GM12878 (cell line): Measurements from ENCODE around the gene ITGBL1. TPM values are rescaled to one million over a fixed set of nuclear protein-coding genes. Genes with fewer than 3 reads are reported as not detected.

ENCODE experiments used
- ATAC-seq: fragments of 200-7000 bp; cut with Tn5 transposase; 3 replicates; pipeline ENCODE4 v1.9.1; 2020; ENCODE audit warnings: mild to moderate bottlenecking, moderate library complexity
- BruUV-seq: library from RNA; stranded (reverse); fragments of 400-500 nt; replicated peaks from 2 replicates; lab custom pipeline; 2021; lab: Mats Ljungman, UMichigan
- CTCF ChIA-PET: fragments of 300-600 bp; sonication (Branson Sonifier 250); formaldehyde crosslinking; extraction: SDS; loops from one replicate; lab custom pipeline; 2021; ENCODE audit warnings: inconsistent platforms; lab: Yijun Ruan, JAX
- POLR2A ChIA-PET: fragments of 350-600 bp; formaldehyde crosslinking; extraction: SDS; loops from one replicate; lab custom pipeline; 2021; ENCODE audit warnings: inconsistent platforms; lab: Charles Lee
- RAD21 ChIA-PET: fragments of 300-600 bp; sonication (Branson Sonifier 250); formaldehyde crosslinking; loops from one replicate; lab custom pipeline; 2023; ENCODE audit warnings: antibody characterized with exemption; ENCODE audit not compliant: unreplicated experiment; lab: Charles Lee
- SMC1A ChIA-PET: fragments of 300-600 bp; sonication (Branson Sonifier 250); formaldehyde crosslinking; loops from one replicate; lab custom pipeline; 2023; ENCODE audit not compliant: unreplicated experiment, uncharacterized antibody; lab: Charles Lee
- DNase-seq: peaks from one replicate; pipeline ENCODE4 v3.0.0-alpha.2; 2011; ENCODE audit warnings: low read depth, low spot score
- FAIRE-seq: peaks from 3 replicates; lab custom pipeline; 2011; peaks lifted over from hg19 to GRCh38; lab: Jason Lieb, UNC
- H2AFZ ChIP-seq: 2 replicates; pipeline ENCODE4 v1.6.0; 2011; ENCODE audit warnings: low read depth, low read length, control low read depth; ENCODE audit not compliant: control insufficient read depth
- H3K27ac ChIP-seq: 2 replicates; pipeline ENCODE4 v1.5.1; 2011; ENCODE audit warnings: control low read depth; ENCODE audit not compliant: control insufficient read depth, insufficient read depth
- H3K27me3 ChIP-seq, 2 experiments: replicated peaks in 1 of 2; 2 replicates each; pipeline versions ENCODE4 v1.6.0 to v1.6.1; 2011; ENCODE audit warnings: low read length in 1 of 2; ENCODE audit not compliant: control insufficient read depth in 2 of 2, insufficient read depth in 2 of 2
- H3K36me3 ChIP-seq, 2 experiments: 2 replicates each; pipeline ENCODE4 v1.5.1; 2011; ENCODE audit warnings: low read length in 1 of 2; ENCODE audit not compliant: control insufficient read depth in 2 of 2, insufficient read depth in 2 of 2
- H3K4me1 ChIP-seq: 2 replicates; pipeline ENCODE4 v1.6.1; 2011; ENCODE audit warnings: mild to moderate bottlenecking, low read length, moderate library complexity, mixed read lengths; ENCODE audit not compliant: control insufficient read depth, insufficient read depth
- H3K4me2 ChIP-seq: 2 replicates; pipeline ENCODE4 v1.6.0; 2011; ENCODE audit warnings: control low read depth; ENCODE audit not compliant: control insufficient read depth, insufficient read depth
- H3K4me3 ChIP-seq: fragments of 200-600 bp; sonication (generic); 2 replicates; pipeline ENCODE4 v1.5.1; 2016
- H3K79me2 ChIP-seq: 2 replicates; pipeline ENCODE4 v1.6.0; 2011; ENCODE audit warnings: low read length; ENCODE audit not compliant: control insufficient read depth, insufficient read depth
- H3K9ac ChIP-seq: 2 replicates; pipeline ENCODE4 v1.8.0; 2011; ENCODE audit warnings: low read length, control low read depth, mixed read lengths; ENCODE audit not compliant: control insufficient read depth, insufficient read depth
- H3K9me3 ChIP-seq: replicated peaks from 3 replicates; pipeline ENCODE4 v1.5.1; 2011; ENCODE audit warnings: mild to moderate bottlenecking, low read length; ENCODE audit not compliant: control insufficient read depth, insufficient read depth
- H4K20me1 ChIP-seq: 2 replicates; pipeline ENCODE4 v1.6.0; 2011; ENCODE audit not compliant: control insufficient read depth, insufficient read depth
- BCL3 ChIP-seq: IDR thresholded peaks from 2 replicates; pipeline ENCODE4 v1.6.1; 2011; ENCODE audit warnings: borderline replicate concordance, low read depth, mild to moderate bottlenecking, moderate library complexity, low read length; ENCODE audit not compliant: insufficient read depth, poor library complexity, severe bottlenecking
- CEBPZ ChIP-seq: fragments of 150-350 bp; IDR thresholded peaks from 2 replicates; pipeline ENCODE4 v1.6.1; 2016; ENCODE audit warnings: low read depth, low read length
- CHD1 ChIP-seq: IDR thresholded peaks from 2 replicates; pipeline ENCODE4 v1.6.1; 2012; ENCODE audit warnings: low read depth, low read length, improper control_type of control experiment
- CREM ChIP-seq: IDR thresholded peaks from 2 replicates; pipeline ENCODE4 v1.6.1; 2014; ENCODE audit warnings: antibody characterized with exemption, low read depth
- FOXM1 ChIP-seq: IDR thresholded peaks from 2 replicates; pipeline ENCODE4 v1.6.1; 2012; ENCODE audit warnings: low read depth, mild to moderate bottlenecking, inconsistent platforms, low read length, moderate library complexity
- HDAC2 ChIP-seq: fragments of 200-600 bp; sonication (generic); IDR thresholded peaks from 2 replicates; pipeline ENCODE4 v1.6.1; 2017
- HDAC6 ChIP-seq: fragments of 200-600 bp; sonication (generic); IDR thresholded peaks from one replicate; pipeline ENCODE4 v1.8.0; 2017; ENCODE audit warnings: antibody characterized with exemption; ENCODE audit not compliant: unreplicated experiment
- IRF4 ChIP-seq: IDR thresholded peaks from 2 replicates; pipeline ENCODE4 v1.6.1; 2011; ENCODE audit warnings: low read depth, low read length
- MYC ChIP-seq: IDR thresholded peaks from 2 replicates; pipeline ENCODE4 v1.6.1; 2011; ENCODE audit warnings: mild to moderate bottlenecking, low read length, moderate library complexity, inconsistent platforms; ENCODE audit not compliant: insufficient read depth, insufficient replicate concordance, insufficient read length, severe bottlenecking
- POLR2AphosphoS5 ChIP-seq: IDR thresholded peaks from 2 replicates; pipeline ENCODE4 v1.6.1; 2011; ENCODE audit warnings: mild to moderate bottlenecking, low read length, inconsistent platforms
- SIX5 ChIP-seq: IDR thresholded peaks from 2 replicates; pipeline ENCODE4 v1.6.1; 2011; ENCODE audit warnings: mild to moderate bottlenecking, low read depth, low read length, moderate library complexity; ENCODE audit not compliant: severe bottlenecking
- SMC3 ChIP-seq: IDR thresholded peaks from 2 replicates; pipeline ENCODE4 v1.6.1; 2011; ENCODE audit warnings: low read length, improper control_type of control experiment, borderline replicate concordance
- TARDBP ChIP-seq: IDR thresholded peaks from 2 replicates; pipeline ENCODE4 v1.6.1; 2016; ENCODE audit warnings: borderline replicate concordance
- WGBS: methylation state at CpG from one replicate; pipeline ENCODE4 v1.1.6; 2016; ENCODE audit warnings: low lambda C conversion rate; ENCODE audit not compliant: insufficient replicate concordance, insufficient coverage; ENCODE audit errors: missing lambda C conversion rate; 5-methylcytosine and 5-hydroxymethylcytosine counted together
- in situ Hi-C: fragments of 300-500 bp; cut with MboI; formaldehyde crosslinking; loops from 9 replicates; pipeline ENCODE4 v1.14.3; 2018; ENCODE audit warnings: mixed read lengths
- intact Hi-C: fragments of 100-400 bp; cut with micrococcal nuclease; formaldehyde crosslinking; loops from one replicate; pipeline ENCODE4 v1.14.2; 2022; ENCODE audit not compliant: unreplicated experiment
- polyA plus RNA-seq, 11 experiments: library from polyadenylated mRNA; depleted of rRNA in 4 of 11; unstranded in 6 of 11; stranded (reverse) in 5 of 11; fragments of >200 nt; fragmentation: Nextera tagmentation in 4 of 11; fragmentation: Illumina TruSeq in 1 of 11; extraction: Ambion mirVana in 4 of 11; extraction: Trizol in 1 of 11; gene quantifications; 1 replicate in 1 of 11; 2 replicates in 10 of 11; pipeline versions ENCODE4 v1.2.1 to v1.2.3, GENCODE V29; 2011 to 2016; ENCODE audit warnings: inconsistent platforms in 2 of 11, missing spikeins in 2 of 11, low read depth in 1 of 11
- total RNA-seq, 4 experiments: library from RNA; depleted of rRNA in 3 of 4; stranded (reverse); fragments of >200 nt in 3 of 4; fragmentation: Illumina TruSeq in 1 of 4; extraction: Trizol in 1 of 4; gene quantifications; 2 replicates each; pipeline versions ENCODE4 v1.2.1 to v1.2.3, GENCODE V29; 2013 to 2021
- TF ChIP-seq, protein P1 (sequence below): fragments of 450-650 bp; formaldehyde crosslinking; IDR thresholded peaks from 2 replicates; pipeline ENCODE4 v1.5.0; 2022; ENCODE audit warnings: mild to moderate bottlenecking, missing genetic modification characterization

ITGBL1 gene
- total and polyA plus RNA-seq, 10 of the 15 experiments (the other 5 are each of a cell fraction or from before 2014, with no cell fraction given): 0.17 to 2.8 (median 0.28) TPM; not detected in 3

- no peak for TF ChIP-seq CEBPZ
- no peak for TF ChIP-seq CHD1
- TF ChIP-seq POLR2AphosphoS5: no peak
- TF ChIP-seq, all 136 proteins: peak for 0
Observed at GRCh38 chr13:101714195-101714594, 261.7 kb downstream of the ITGBL1 start (continued).

DNA sequence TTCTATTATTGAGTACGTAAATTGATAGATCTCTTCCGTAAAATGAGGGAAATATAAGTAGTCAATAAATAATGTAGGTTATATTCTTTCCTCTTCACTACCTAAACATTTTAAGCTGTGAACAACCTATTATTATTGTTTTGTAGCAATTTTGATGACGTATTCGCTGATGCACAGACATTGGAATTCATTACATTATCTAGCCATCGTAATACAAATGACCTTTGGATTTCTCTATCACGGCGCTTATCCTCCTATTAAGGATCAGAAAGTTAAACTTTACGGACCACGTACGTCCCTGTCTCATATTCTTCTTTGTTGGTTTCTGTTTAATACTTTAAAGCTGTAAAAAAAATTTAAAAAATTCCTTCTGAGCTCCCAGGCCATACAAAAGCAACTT lies 264.9 kb downstream of the ITGBL1 start:
- intact Hi-C loops: no loop called here
- WGBS: 57% methylated on average over 10 of the region's 10 CpGs
- Histone ChIP-seq H3K9ac (no peak overlapping the region), H3K9me3 (no peaks in the 10 kb centered on the region), H3K4me3 (no peak overlapping the region), H3K79me2 (no peaks in the 10 kb centered on the region), H3K27ac (no peak overlapping the region), H3K36me3 (no peaks in the 10 kb centered on the region), H2AFZ (no peak overlapping the region), H3K4me1 (no peaks in the 10 kb centered on the region), H3K4me2 (no peak overlapping the region), H4K20me1 (no peaks in the 10 kb centered on the region), H3K27me3 (no peaks in the 10 kb centered on the region)
- CTCF ChIA-PET: interaction anchor here (0.7 to 1.3 kb wide), 3 partner anchors 8 to 197 kb away, joined by 3 to 5 read pairs (median 5); no protein-coding TSS in a partner anchor
- BruUV-seq: no TSS peak
- POLR2A ChIA-PET: no interaction called here
- SMC1A ChIA-PET: interaction anchor here (1.0 to 1.2 kb wide), 2 partner anchors 9 to 14 kb away, joined by 3 to 5 read pairs; no protein-coding TSS in a partner anchor
- in situ Hi-C loops: no loop called here
- DNase-seq (no peak), ATAC-seq (no peak), FAIRE-seq (no peak)
- RAD21 ChIA-PET: no interaction called here
- TF ChIP-seq IRF4: no peak
- no peak for TF ChIP-seq SIX5
- TF ChIP-seq HDAC2: no peak
- TF ChIP-seq TARDBP: no peak
- no peak for TF ChIP-seq HDAC6
- TF ChIP-seq SMC3: no peak
- no peak for TF ChIP-seq MYC
- TF ChIP-seq CREM: no peak
- no peak for TF ChIP-seq FOXM1
- no peak for TF ChIP-seq BCL3
- TF ChIP-seq, protein P1, sequence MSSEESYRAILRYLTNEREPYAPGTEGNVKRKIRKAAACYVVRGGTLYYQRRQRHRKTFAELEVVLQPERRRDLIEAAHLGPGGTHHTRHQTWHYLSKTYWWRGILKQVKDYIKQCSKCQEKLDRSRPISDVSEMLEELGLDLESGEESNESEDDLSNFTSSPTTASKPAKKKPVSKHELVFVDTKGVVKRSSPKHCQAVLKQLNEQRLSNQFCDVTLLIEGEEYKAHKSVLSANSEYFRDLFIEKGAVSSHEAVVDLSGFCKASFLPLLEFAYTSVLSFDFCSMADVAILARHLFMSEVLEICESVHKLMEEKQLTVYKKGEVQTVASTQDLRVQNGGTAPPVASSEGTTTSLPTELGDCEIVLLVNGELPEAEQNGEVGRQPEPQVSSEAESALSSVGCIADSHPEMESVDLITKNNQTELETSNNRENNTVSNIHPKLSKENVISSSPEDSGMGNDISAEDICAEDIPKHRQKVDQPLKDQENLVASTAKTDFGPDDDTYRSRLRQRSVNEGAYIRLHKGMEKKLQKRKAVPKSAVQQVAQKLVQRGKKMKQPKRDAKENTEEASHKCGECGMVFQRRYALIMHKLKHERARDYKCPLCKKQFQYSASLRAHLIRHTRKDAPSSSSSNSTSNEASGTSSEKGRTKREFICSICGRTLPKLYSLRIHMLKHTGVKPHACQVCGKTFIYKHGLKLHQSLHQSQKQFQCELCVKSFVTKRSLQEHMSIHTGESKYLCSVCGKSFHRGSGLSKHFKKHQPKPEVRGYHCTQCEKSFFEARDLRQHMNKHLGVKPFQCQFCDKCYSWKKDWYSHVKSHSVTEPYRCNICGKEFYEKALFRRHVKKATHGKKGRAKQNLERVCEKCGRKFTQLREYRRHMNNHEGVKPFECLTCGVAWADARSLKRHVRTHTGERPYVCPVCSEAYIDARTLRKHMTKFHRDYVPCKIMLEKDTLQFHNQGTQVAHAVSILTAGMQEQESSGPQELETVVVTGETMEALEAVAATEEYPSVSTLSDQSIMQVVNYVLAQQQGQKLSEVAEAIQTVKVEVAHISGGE (CRISPR knock-in tag): no peak
